H1 (cell line): Measurements from ENCODE around the gene MIPEP. TPM values are rescaled to one million over a fixed set of nuclear protein-coding genes. Genes with fewer than 3 reads are reported as not detected.

Source experiments
- CTCF ChIA-PET: fragments of 300-600 bp; sonication (Branson Sonifier 250); formaldehyde crosslinking; loops from one replicate; lab custom pipeline; 2021; ENCODE audit not compliant: partially characterized antibody; lab: Charles Lee
- POLR2A ChIA-PET: fragments of 300-600 bp; sonication (Branson Sonifier 250); formaldehyde crosslinking; loops from one replicate; lab custom pipeline; 2021; ENCODE audit warnings: inconsistent platforms; ENCODE audit not compliant: partially characterized antibody; lab: Charles Lee
- DNase-seq, 2 experiments: peaks; one replicate each; pipeline versions ENCODE4 v3.0.0 to v3.0.0-alpha.2; 2010 to 2022; ENCODE audit warnings: low spot score in 2 of 2, low read depth in 1 of 2, mixed read lengths in 1 of 2
- FAIRE-seq: peaks from 2 replicates; lab custom pipeline; 2011; peaks lifted over from hg19 to GRCh38; lab: Jason Lieb, UNC
- H2AFZ ChIP-seq: 2 replicates; pipeline ENCODE4 v1.8.1; 2012; ENCODE audit warnings: low read length, inconsistent platforms
- H2AK5ac ChIP-seq: 2 replicates; pipeline ENCODE4 v1.6.1; 2013; ENCODE audit warnings: low read depth, low read length
- H2BK120ac ChIP-seq: replicated peaks from 2 replicates; pipeline ENCODE3; 2013; ENCODE audit warnings: low read depth, low read length, inconsistent platforms
- H2BK12ac ChIP-seq: 2 replicates; pipeline ENCODE4 v1.6.1; 2013; ENCODE audit warnings: low read depth, low read length
- H2BK15ac ChIP-seq: 2 replicates; pipeline ENCODE4 v1.6.1; 2013; ENCODE audit warnings: low read length
- H2BK20ac ChIP-seq: 2 replicates; pipeline ENCODE4 v1.6.1; 2013; ENCODE audit warnings: low read length
- H2BK5ac ChIP-seq: 2 replicates; pipeline ENCODE4 v1.6.1; 2013; ENCODE audit warnings: low read depth, low read length
- H3K14ac ChIP-seq: 2 replicates; pipeline ENCODE4 v1.6.1; 2013; ENCODE audit warnings: inconsistent platforms; ENCODE audit not compliant: insufficient read length
- H3K18ac ChIP-seq: 2 replicates; pipeline ENCODE4 v1.6.1; 2013; ENCODE audit warnings: low read length; ENCODE audit errors: extremely low read depth
- H3K23ac ChIP-seq: 2 replicates; pipeline ENCODE4 v1.6.1; 2013; ENCODE audit warnings: inconsistent platforms; ENCODE audit not compliant: insufficient read length
- H3K23me2 ChIP-seq: 2 replicates; pipeline ENCODE4 v1.6.1; 2013; ENCODE audit warnings: low read depth, low read length
- H3K27ac ChIP-seq: 2 replicates; pipeline ENCODE4 v1.6.1; 2011; ENCODE audit warnings: low read depth, low read length, inconsistent platforms
- H3K27me3 ChIP-seq, 4 experiments: replicated peaks in 1 of 4; 1 replicate in 1 of 4; 2 replicates in 3 of 4; pipeline versions ENCODE4 v1.6.1 to v1.8.1; 2011 to 2013; ENCODE audit warnings: low read length in 3 of 4, mild to moderate bottlenecking in 3 of 4, inconsistent platforms in 2 of 4, mixed read lengths in 2 of 4, moderate library complexity in 1 of 4; ENCODE audit not compliant: control insufficient read depth in 3 of 4, insufficient read depth in 3 of 4; ENCODE audit errors: extremely low read depth in 1 of 4
- H3K36me3 ChIP-seq, 4 experiments: 2 replicates each; pipeline versions ENCODE4 v1.6.1 to v1.8.1; 2011 to 2013; ENCODE audit warnings: mild to moderate bottlenecking in 4 of 4, low read length in 3 of 4, moderate library complexity in 2 of 4, control low read depth in 1 of 4, inconsistent platforms in 1 of 4; ENCODE audit not compliant: insufficient read depth in 4 of 4, control insufficient read depth in 2 of 4
- H3K4ac ChIP-seq: replicated peaks from 2 replicates; pipeline ENCODE3; 2013; ENCODE audit warnings: low read length, low read depth, mixed read lengths, inconsistent platforms; ENCODE audit not compliant: insufficient read length
- H3K4me1 ChIP-seq, 4 experiments: replicated peaks in 1 of 4; 1 replicate in 1 of 4; 2 replicates in 3 of 4; pipeline versions ENCODE4 v1.6.1 to v1.8.1; 2011 to 2013; ENCODE audit warnings: low read length in 3 of 4, inconsistent platforms in 2 of 4, mixed read lengths in 1 of 4; ENCODE audit not compliant: insufficient read depth in 4 of 4, control insufficient read depth in 3 of 4
- H3K4me2 ChIP-seq, 2 experiments: 2 replicates each; pipeline versions ENCODE4 v1.6.1 to v1.8.1; 2011 to 2013; ENCODE audit warnings: low read depth in 2 of 2, low read length in 2 of 2, control low read depth in 1 of 2, inconsistent platforms in 1 of 2, mild to moderate bottlenecking in 1 of 2; ENCODE audit not compliant: insufficient read depth in 1 of 2
- H3K4me3 ChIP-seq, 4 experiments: fragments of 200-600, 300-600 bp in 1 of 4; sonication (generic), shearing (Covaris generic), sonication (Bioruptor Twin) in 1 of 4; 2 replicates each; pipeline versions ENCODE4 v1.5.1 to v1.8.1; 2011 to 2016; ENCODE audit warnings: low read length in 4 of 4, low read depth in 3 of 4, control low read depth in 2 of 4, inconsistent platforms in 2 of 4, mild to moderate bottlenecking in 2 of 4, mixed read lengths in 1 of 4, moderate library complexity in 1 of 4; ENCODE audit not compliant: insufficient read depth in 2 of 4; ENCODE audit errors: extremely low read depth in 1 of 4
- H3K56ac ChIP-seq: replicated peaks from 2 replicates; pipeline ENCODE3; 2013; ENCODE audit warnings: low read depth, mild to moderate bottlenecking, mixed read lengths, low read length, inconsistent platforms; ENCODE audit not compliant: insufficient read length
- H3K79me1 ChIP-seq: 2 replicates; pipeline ENCODE4 v1.6.1; 2013; ENCODE audit warnings: low read depth, low read length, control low read depth
- H3K79me2 ChIP-seq, 2 experiments: 2 replicates each; pipeline versions ENCODE4 v1.6.1 to v1.8.1; 2012 to 2013; ENCODE audit warnings: low read length in 2 of 2, mild to moderate bottlenecking in 2 of 2, inconsistent platforms in 1 of 2; ENCODE audit not compliant: insufficient read depth in 2 of 2, control insufficient read depth in 1 of 2
- H3K9ac ChIP-seq, 4 experiments: replicated peaks in 1 of 4; 1 replicate in 1 of 4; 2 replicates in 3 of 4; pipeline versions ENCODE4 v1.6.1 to v1.8.1; 2011 to 2013; ENCODE audit warnings: low read depth in 3 of 4, low read length in 3 of 4, control low read depth in 2 of 4, mild to moderate bottlenecking in 2 of 4, moderate library complexity in 2 of 4, inconsistent platforms in 1 of 4; ENCODE audit errors: extremely low read depth in 1 of 4
- H3K9me3 ChIP-seq, 2 experiments: 2 replicates each; pipeline versions ENCODE4 v1.6.1 to v1.8.1; 2012 to 2013; ENCODE audit warnings: mild to moderate bottlenecking in 2 of 2, moderate library complexity in 2 of 2, control low read depth in 1 of 2, inconsistent platforms in 1 of 2, low read depth in 1 of 2, low read length in 1 of 2, mixed read lengths in 1 of 2; ENCODE audit not compliant: insufficient read depth in 2 of 2
- H4K20me1 ChIP-seq, 2 experiments: replicated peaks in 1 of 2; 2 replicates each; pipeline versions ENCODE3 to v1.8.1; 2011 to 2013; ENCODE audit warnings: inconsistent platforms in 2 of 2, low read length in 2 of 2, mild to moderate bottlenecking in 1 of 2; ENCODE audit not compliant: insufficient read depth in 2 of 2, control insufficient read depth in 1 of 2
- H4K5ac ChIP-seq: 2 replicates; pipeline ENCODE4 v1.6.1; 2013; ENCODE audit warnings: low read length, low read depth, mixed read lengths, inconsistent platforms; ENCODE audit not compliant: insufficient read length
- H4K8ac ChIP-seq: 2 replicates; pipeline ENCODE4 v1.8.0; 2013; ENCODE audit warnings: mild to moderate bottlenecking, moderate library complexity, low read length, inconsistent platforms; ENCODE audit not compliant: insufficient read depth; ENCODE audit errors: extremely low read depth
- H4K91ac ChIP-seq: replicated peaks from 2 replicates; pipeline ENCODE3; 2013; ENCODE audit warnings: low read length, mixed read lengths, inconsistent platforms; ENCODE audit not compliant: insufficient read length
- BRCA1 ChIP-seq: IDR thresholded peaks from 2 replicates; pipeline ENCODE4 v1.6.1; 2012; ENCODE audit warnings: low read depth, low read length, improper control_type of control experiment
- CBX5 ChIP-seq: fragments of 300-800, 300-1000 bp; sonication (generic); IDR thresholded peaks from 2 replicates; pipeline ENCODE4 v1.7.1; 2016; ENCODE audit warnings: antibody characterized with exemption, low read length, low read depth
- CBX8 ChIP-seq: fragments of 300-800, 300-1000 bp; sonication (generic); IDR thresholded peaks from 2 replicates; pipeline ENCODE4 v1.7.1; 2016; ENCODE audit warnings: low read depth, low read length, borderline replicate concordance
- CEBPB ChIP-seq: IDR thresholded peaks from 2 replicates; pipeline ENCODE4 v1.6.1; 2012; ENCODE audit warnings: low read depth, low read length
- CREB1 ChIP-seq: IDR thresholded peaks from 2 replicates; pipeline ENCODE4 v1.6.1; 2012; ENCODE audit warnings: inconsistent platforms
- CTBP2 ChIP-seq: IDR thresholded peaks from 2 replicates; pipeline ENCODE4 v1.7.0; 2011; ENCODE audit warnings: borderline replicate concordance, mild to moderate bottlenecking, moderate library complexity, mixed read lengths, low read length; ENCODE audit not compliant: insufficient read depth, insufficient read length
- EP300 ChIP-seq, 2 experiments: IDR thresholded peaks; 1 replicate in 1 of 2; 2 replicates in 1 of 2; pipeline ENCODE4 v1.6.1; 2011 to 2012; ENCODE audit warnings: low read depth in 2 of 2, low read length in 2 of 2, mild to moderate bottlenecking in 2 of 2, borderline replicate concordance in 1 of 2, inconsistent platforms in 1 of 2, moderate library complexity in 1 of 2
- MAX ChIP-seq: IDR thresholded peaks from 2 replicates; pipeline ENCODE4 v1.6.1; 2012; ENCODE audit warnings: inconsistent platforms
- NRF1 ChIP-seq: IDR thresholded peaks from 2 replicates; pipeline ENCODE4 v1.6.1; 2011; ENCODE audit warnings: mild to moderate bottlenecking, low read depth, low read length, improper control_type of control experiment
- PHF8 ChIP-seq: fragments of 200-600 bp; sonication (generic); conservative IDR thresholded peaks from 2 replicates; pipeline ENCODE4 v1.7.1; 2012; ENCODE audit warnings: low read depth, mild to moderate bottlenecking, inconsistent platforms, low read length, moderate library complexity
- RXRA ChIP-seq: IDR thresholded peaks from 2 replicates; pipeline ENCODE4 v1.6.1; 2011; ENCODE audit warnings: low read depth, mild to moderate bottlenecking, low read length, moderate library complexity; ENCODE audit not compliant: insufficient read depth
- SP2 ChIP-seq: IDR thresholded peaks from 2 replicates; pipeline ENCODE4 v1.6.1; 2012; ENCODE audit warnings: mild to moderate bottlenecking, low read length, inconsistent platforms
- SP4 ChIP-seq: IDR thresholded peaks from 2 replicates; pipeline ENCODE4 v1.6.1; 2012; ENCODE audit warnings: low read length, inconsistent platforms
- TCF12 ChIP-seq: IDR thresholded peaks from 2 replicates; pipeline ENCODE4 v1.6.1; 2011; ENCODE audit warnings: low read depth, mild to moderate bottlenecking, low read length
- ZNF274 ChIP-seq: IDR thresholded peaks from 2 replicates; pipeline ENCODE4 v1.7.0; 2012; ENCODE audit warnings: low read length, borderline replicate concordance; ENCODE audit errors: extremely low read depth
- WGBS, 2 experiments: shearing (Covaris generic) in 1 of 2; methylation state at CpG; one replicate each; pipeline versions ENCODE4 v1.1.6 to v1.1.7; 2013 to 2015; ENCODE audit warnings: low lambda C conversion rate in 2 of 2, mixed read lengths in 2 of 2, inconsistent platforms in 1 of 2, low coverage in 1 of 2, missing lambda C conversion rate in 1 of 2; ENCODE audit not compliant: insufficient replicate concordance in 2 of 2, insufficient coverage in 1 of 2, insufficient read length in 1 of 2; ENCODE audit errors: extremely low coverage in 1 of 2, missing lambda C conversion rate in 1 of 2; 5-methylcytosine and 5-hydroxymethylcytosine counted together
- polyA plus RNA-seq, 7 experiments: library from polyadenylated mRNA; depleted of rRNA in 3 of 7; stranded (reverse) in 5 of 7; unstranded in 2 of 7; fragments of >200 nt in 5 of 7; fragments of 200-250 nt in 2 of 7; gene quantifications; 1 replicate in 5 of 7; 2 replicates in 1 of 7; 4 replicates in 1 of 7; pipeline versions ENCODE4 v1.2.1 to v1.2.3, GENCODE V29; 2011 to 2013; ENCODE audit warnings: missing spikeins in 2 of 7, mixed read lengths in 2 of 7
- total RNA-seq: library from RNA; stranded (reverse); fragmentation: NEBNext Ultra II Directional; extraction: Animal tissue kit (Norgen Biotek cat#: 25700); gene quantifications from 2 replicates; pipeline ENCODE4 v1.2.1, GENCODE V29; 2021

Gene MIPEP
- total and polyA plus RNA-seq, 2 of the 8 experiments (the other 6 are each of a cell fraction or from before 2014, with no cell fraction given), result 24.0 to 24.2 TPM

GRCh38 chr13:23793711-23794110 lies 95.5 kb downstream of the MIPEP start:
- no peak overlapping the region for H4K91ac ChIP-seq
- H2BK5ac ChIP-seq, result no peak overlapping the region
- H2BK12ac ChIP-seq, result no peak overlapping the region
- no peak overlapping the region for H3K4ac ChIP-seq
- H3K36me3 ChIP-seq, result peaks cover 0 to 14% (median 2%) of the 10 kb centered on the region in 4 experiments; a peak in 3 of 8 replicates
- H3K4me3 ChIP-seq, result no peak overlapping the region
- FAIRE-seq (no peak), DNase-seq (no peak)
- no peak overlapping the region for H3K9ac ChIP-seq
- CTCF ChIA-PET, result interaction anchor here (0.6 to 1.5 kb wide), 3 partner anchors 17 to 78 kb away, joined by 3 to 4 read pairs (median 3); no protein-coding TSS in a partner anchor
- no peak overlapping the region for H2BK15ac ChIP-seq
- H3K4me2 ChIP-seq, result no peak overlapping the region
- POLR2A ChIA-PET, result no interaction called here
- H2BK120ac ChIP-seq, result no peak overlapping the region
- H3K9me3 ChIP-seq, result peaks cover 6 to 12% of the 10 kb centered on the region in 2 experiments; a peak in 2 of 4 replicates
- H3K23ac ChIP-seq, result no peak overlapping the region
- no peak overlapping the region for H4K5ac ChIP-seq
- no peak overlapping the region for H4K8ac ChIP-seq
- H3K18ac ChIP-seq, result no peak overlapping the region
- H3K27me3 ChIP-seq, result no peaks in the 10 kb centered on the region
- H3K4me1 ChIP-seq, result peaks cover 0 to 3% (median 0%) of the 10 kb centered on the region in 4 experiments; a peak in 1 of 7 replicates
- H2AFZ ChIP-seq, result no peak overlapping the region
- H3K27ac ChIP-seq, result no peak overlapping the region
- H2BK20ac ChIP-seq, result no peak overlapping the region
- no peak overlapping the region for H3K56ac ChIP-seq
- no peak overlapping the region for H2AK5ac ChIP-seq
- H4K20me1 ChIP-seq, result no peaks in the 10 kb centered on the region
- no peaks in the 10 kb centered on the region for H3K79me1 ChIP-seq
- H3K14ac ChIP-seq, result no peak overlapping the region
- WGBS, 2 experiments, result 88% methylated on average over 3 of the region's 3 CpGs; no CpG with 5 or more reads in 1 of the 2 experiments
- no peaks in the 10 kb centered on the region for H3K79me2 ChIP-seq
- no peaks in the 10 kb centered on the region for H3K23me2 ChIP-seq
- TF ChIP-seq CEBPB (no peak), MAX (no peak), EP300 (IDR thresholded peaks at IDR 0.05; ENCODE audit: borderline replicate concordance in 1 of 2, low read depth in 2 of 2, low read length in 2 of 2) (no peak), SP2 (no peak), CBX8 (no peak), CTBP2 (no peak), CREB1 (no peak), CBX5 (no peak), TCF12 (no peak), NRF1 (no peak), ZNF274 (no peak), PHF8 (no peak), SP4 (no peak), BRCA1 (no peak), RXRA (no peak)
